K562 (cell line): ENCODE measurements around the gene NECTIN1. TPM values are rescaled to one million over a fixed set of nuclear protein-coding genes. Genes with fewer than 3 reads are reported as not detected.

Experiments
- ATAC-seq: fragments of 200-7000 bp; cut with Tn5 transposase; 3 replicates; pipeline ENCODE4 v1.9.1; 2020; ENCODE audit warnings: moderate library complexity
- BruUV-seq: library from RNA; stranded (reverse); fragments of 400-500 nt; replicated peaks from 2 replicates; lab custom pipeline; 2021; lab: Mats Ljungman, UMichigan
- CTCF ChIA-PET: fragments of 300-600 bp; formaldehyde crosslinking; extraction: SDS; loops from one replicate; lab custom pipeline; 2021; ENCODE audit warnings: low intra/inter-chr PET ratio; lab: Yijun Ruan, JAX
- POLR2A ChIA-PET: fragments of 300-600, 350-650 bp; sonication (Branson Sonifier 250); formaldehyde crosslinking; extraction: SDS; loops from one replicate; lab custom pipeline; 2021; ENCODE audit warnings: antibody characterized with exemption, inconsistent platforms; lab: Yijun Ruan, JAX
- DNase-seq, 4 experiments: peaks; one replicate each; pipeline versions ENCODE4 v3.0.0 to v3.0.0-alpha.2; 2011 to 2018; ENCODE audit warnings: low spot score in 3 of 4, mixed read lengths in 3 of 4; ENCODE audit errors: extremely low read depth in 1 of 4
- FAIRE-seq: peaks from 2 replicates; lab custom pipeline; 2011; peaks lifted over from hg19 to GRCh38; lab: Jason Lieb, UNC
- H2AFZ ChIP-seq: 2 replicates; pipeline ENCODE4 v1.6.0; 2011; ENCODE audit warnings: low read depth, low read length, control low read depth, inconsistent platforms
- H3K27ac ChIP-seq: fragments of 200-600 bp; 3 replicates; pipeline ENCODE4 v1.8.0; 2011; ENCODE audit warnings: low read depth, mild to moderate bottlenecking, control low read depth, inconsistent platforms, low read length, moderate library complexity, mixed read lengths; ENCODE audit errors: extremely low read depth
- H3K27me3 ChIP-seq, 2 experiments: fragments of 300-600 bp in 1 of 2; 2 replicates in 1 of 2; 3 replicates in 1 of 2; pipeline versions ENCODE4 v1.6.0 to v1.8.0; 2011; ENCODE audit warnings: inconsistent platforms in 2 of 2, low read length in 2 of 2, mild to moderate bottlenecking in 1 of 2, mixed read lengths in 1 of 2, moderate library complexity in 1 of 2; ENCODE audit not compliant: control insufficient read depth in 2 of 2, insufficient read depth in 2 of 2
- H3K36me3 ChIP-seq: fragments of 300-600 bp; 3 replicates; pipeline ENCODE4 v1.8.0; 2011; ENCODE audit warnings: mild to moderate bottlenecking, low read length, inconsistent platforms; ENCODE audit not compliant: control insufficient read depth, insufficient read depth
- H3K4me1 ChIP-seq, 2 experiments: fragments of 200-600 bp in 1 of 2; replicated peaks in 1 of 2; 2 replicates in 1 of 2; 3 replicates in 1 of 2; pipeline versions ENCODE4 v1.5.1 to v1.8.0; 2011; ENCODE audit warnings: inconsistent platforms in 2 of 2, low read length in 2 of 2, mild to moderate bottlenecking in 1 of 2, mixed read lengths in 1 of 2, moderate library complexity in 1 of 2; ENCODE audit not compliant: control insufficient read depth in 2 of 2, insufficient read depth in 2 of 2
- H3K4me2 ChIP-seq: 2 replicates; pipeline ENCODE4 v1.6.1; 2011; ENCODE audit warnings: low read length, control low read depth, inconsistent platforms, mixed read lengths; ENCODE audit not compliant: insufficient read depth
- H3K4me3 ChIP-seq: fragments of 200-600 bp; sonication (generic), shearing (Covaris generic); 2 replicates; pipeline ENCODE4 v1.5.1; 2016; ENCODE audit warnings: control low read depth, inconsistent platforms
- H3K79me2 ChIP-seq: fragments of 200-600 bp; 3 replicates; pipeline ENCODE4 v1.8.0; 2011; ENCODE audit warnings: low read length, inconsistent platforms; ENCODE audit not compliant: control insufficient read depth, insufficient read depth
- H3K9ac ChIP-seq, 2 experiments: 2 replicates each; pipeline versions ENCODE4 v1.6.0 to v1.6.1; 2011; ENCODE audit warnings: low read depth in 2 of 2, low read length in 2 of 2, control low read depth in 1 of 2, inconsistent platforms in 1 of 2, mild to moderate bottlenecking in 1 of 2, mixed read lengths in 1 of 2; ENCODE audit not compliant: insufficient read depth in 1 of 2
- H3K9me1 ChIP-seq: one replicate; pipeline ENCODE4 v1.6.0; 2011; ENCODE audit warnings: inconsistent platforms, mild to moderate bottlenecking, low read length, moderate library complexity; ENCODE audit not compliant: control insufficient read depth, insufficient read depth
- H3K9me3 ChIP-seq: replicated peaks from 2 replicates; pipeline ENCODE4 v1.5.1; 2011; ENCODE audit warnings: low read depth, low read length, inconsistent platforms; ENCODE audit not compliant: control insufficient read depth, insufficient read depth
- H4K20me1 ChIP-seq: replicated peaks from 2 replicates; pipeline ENCODE4 v1.6.1; 2011; ENCODE audit warnings: low read length, inconsistent platforms, mixed read lengths; ENCODE audit not compliant: control insufficient read depth, insufficient read depth
- E2F5 ChIP-seq: sonication (generic); formaldehyde crosslinking; IDR thresholded peaks from 2 replicates; pipeline ENCODE4 v1.8.0; 2022; ENCODE audit warnings: mild to moderate bottlenecking, missing genetic modification reagents
- FIP1L1 ChIP-seq: fragments of 200-400 bp; formaldehyde crosslinking; IDR thresholded peaks from 2 replicates; pipeline ENCODE4 v1.6.1; 2018; ENCODE audit warnings: mild to moderate bottlenecking, low read depth, low read length; ENCODE audit not compliant: poor library complexity, severe bottlenecking
- NFXL1 ChIP-seq: fragments of 450-650 bp; formaldehyde crosslinking; IDR thresholded peaks from 2 replicates; pipeline ENCODE4 v1.4.0; 2021; ENCODE audit warnings: mild to moderate bottlenecking
- NR1H2 ChIP-seq: sonication (generic); formaldehyde crosslinking; IDR thresholded peaks from 2 replicates; pipeline ENCODE4 v1.4.0; 2020; ENCODE audit warnings: mild to moderate bottlenecking, missing genetic modification reagents
- WGBS: fragments of 100-300 bp; shearing (Covaris generic); methylation state at CpG from one replicate; pipeline ENCODE4 v1.1.6; 2016; ENCODE audit warnings: low coverage, mixed read lengths; ENCODE audit not compliant: insufficient coverage; ENCODE audit errors: missing lambda C conversion rate; 5-methylcytosine and 5-hydroxymethylcytosine counted together
- in situ Hi-C: fragments of 300-500 bp; cut with MboI; formaldehyde crosslinking; loops from 4 replicates; pipeline ENCODE4 v1.15.0; 2018; ENCODE audit warnings: inconsistent platforms, mixed read lengths
- intact Hi-C: fragments of 100-400 bp; cut with micrococcal nuclease; formaldehyde crosslinking; loops from 2 replicates; pipeline ENCODE4 v1.14.2; 2022
- polyA plus RNA-seq, 8 experiments: library from polyadenylated mRNA; depleted of rRNA in 4 of 8; stranded (reverse) in 5 of 8; unstranded in 3 of 8; fragments of >200 nt; fragmentation: Nextera tagmentation in 2 of 8; fragmentation: Illumina TruSeq in 1 of 8; extraction: Ambion mirVana in 2 of 8; extraction: Trizol in 1 of 8; gene quantifications; 2 replicates each; pipeline versions ENCODE4 v1.2.1 to v1.2.3, GENCODE V29; 2011 to 2014; ENCODE audit warnings: inconsistent platforms in 1 of 8, missing spikeins in 1 of 8
- total RNA-seq, 7 experiments: library from RNA; depleted of rRNA in 6 of 7; stranded (reverse); fragments of >200 nt in 6 of 7; fragmentation: Illumina TruSeq in 2 of 7; extraction: Trizol in 2 of 7; gene quantifications; 2 replicates each; pipeline versions ENCODE4 v1.2.1 to v1.2.3, GENCODE V29; 2011 to 2021; ENCODE audit warnings: low replicate concordance in 1 of 7
- TF ChIP-seq, protein P1 (sequence below): IDR thresholded peaks from 2 replicates; pipeline ENCODE4 v1.6.1; 2012; ENCODE audit warnings: low read depth, low read length, improper control_type of control experiment, borderline replicate concordance

The NECTIN1 gene
- total and polyA plus RNA-seq, 9 of the 15 experiments (the other 6 are each of a cell fraction or from before 2014, with no cell fraction given) = 0.09 to 0.53 (median 0.23) TPM; not detected in 2

GRCh38 chr11:119745776-119746535, 17.0 kb upstream of the NECTIN1 start:
- in situ Hi-C loops (no loop called here), intact Hi-C loops (no loop called here)
- peaks cover 0 to 12% of the 10 kb centered on the region in 2 experiments; a peak in 2 of 5 replicates for H3K4me1 ChIP-seq
- peaks cover 0 to 50% of the 10 kb centered on the region in 2 experiments; a peak in 2 of 5 replicates for H3K27me3 ChIP-seq
- BruUV-seq = no TSS peak
- H3K4me2 ChIP-seq = no peak overlapping the region
- under 1% methylated on average over 16 of the region's 16 CpGs for WGBS
- ChIA-PET CTCF (no interaction called here), POLR2A (no interaction called here)
- no peaks in the 10 kb centered on the region for H3K36me3 ChIP-seq
- H3K9me1 ChIP-seq = no peaks in the 10 kb centered on the region
- H3K79me2 ChIP-seq = no peaks in the 10 kb centered on the region
- no peak overlapping the region for H3K27ac ChIP-seq
- DNase-seq (no peak), ATAC-seq (no peak), FAIRE-seq (no peak)
- H3K9ac ChIP-seq = no peak overlapping the region
- TF ChIP-seq, protein P1, sequence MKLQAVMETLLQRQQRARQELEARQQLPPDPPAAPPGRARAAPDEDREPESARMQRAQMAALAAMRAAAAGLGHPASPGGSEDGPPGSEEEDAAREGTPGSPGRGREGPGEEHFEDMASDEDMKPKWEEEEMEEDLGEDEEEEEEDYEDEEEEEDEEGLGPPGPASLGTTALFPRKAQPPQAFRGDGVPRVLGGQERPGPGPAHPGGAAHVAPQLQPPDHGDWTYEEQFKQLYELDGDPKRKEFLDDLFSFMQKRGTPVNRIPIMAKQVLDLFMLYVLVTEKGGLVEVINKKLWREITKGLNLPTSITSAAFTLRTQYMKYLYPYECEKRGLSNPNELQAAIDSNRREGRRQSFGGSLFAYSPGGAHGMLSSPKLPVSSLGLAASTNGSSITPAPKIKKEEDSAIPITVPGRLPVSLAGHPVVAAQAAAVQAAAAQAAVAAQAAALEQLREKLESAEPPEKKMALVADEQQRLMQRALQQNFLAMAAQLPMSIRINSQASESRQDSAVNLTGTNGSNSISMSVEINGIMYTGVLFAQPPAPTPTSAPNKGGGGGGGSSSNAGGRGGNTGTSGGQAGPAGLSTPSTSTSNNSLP = no peak
- no peak for TF ChIP-seq NFXL1 (CRISPR knock-in tag)
- no peak for TF ChIP-seq NR1H2 (CRISPR knock-in tag)
- no peak for TF ChIP-seq E2F5 (CRISPR knock-in tag)
- no peak for TF ChIP-seq FIP1L1
- no peak overlapping the region for H3K4me3 ChIP-seq
- no peaks in the 10 kb centered on the region for H3K9me3 ChIP-seq
- no peak overlapping the region for H2AFZ ChIP-seq
- peaks cover 10% of the 10 kb centered on the region for H4K20me1 ChIP-seq
